Activated CD4-positive, alpha-beta T cell treated with anti-CD3 and anti-CD28 coated beads for 1 hour (primary cell): Measurements from ENCODE around the gene DKK2.

Source experiments
- DNase-seq: peaks from one replicate; pipeline ENCODE4 v3.0.0-alpha.2; 2020

The DKK2 gene

GRCh38 chr4:106907216-106907615 lies 128.9 kb downstream of the DKK2 start:
- DNase-seq: no peak

GRCh38 chr4:106906728-106907127 lies 129.4 kb downstream of the DKK2 start:
- DNase-seq: no peak

- no peak for DNase-seq
These were observed 137.4 kb downstream of the DKK2 start for GRCh38 chr4:106898621-106899230.

GRCh38 chr4:106893903-106894302 lies 142.2 kb downstream of the DKK2 start:
- no peak for DNase-seq

GRCh38 chr4:106893395-106893881 lies 142.7 kb downstream of the DKK2 start:
- DNase-seq: no peak

GRCh38 chr4:106892786-106893185 lies 143.3 kb downstream of the DKK2 start:
- no peak for DNase-seq

- DNase-seq: no peak
These were observed 160.8 kb downstream of the DKK2 start for GRCh38 chr4:106875340-106875739.
